HepG2 (cell line): ENCODE data around the gene MRPL57. TPM values are rescaled to one million over a fixed set of nuclear protein-coding genes. Genes with fewer than 3 reads are reported as not detected.

ENCODE experiments used
- ATAC-seq: fragments of 200-7000 bp; cut with Tn5 transposase; 3 replicates; pipeline ENCODE4 v1.9.1; 2020; ENCODE audit warnings: mild to moderate bottlenecking, moderate library complexity
- BruUV-seq: library from RNA; stranded (reverse); fragments of 400-500 nt; replicated peaks from 2 replicates; lab custom pipeline; 2021; lab: Mats Ljungman, UMichigan
- CTCF ChIA-PET: fragments of 300-600 bp; formaldehyde crosslinking; extraction: SDS; loops from one replicate; lab custom pipeline; 2021; ENCODE audit warnings: low total read pairs, inconsistent platforms, low intra/inter-chr PET ratio; lab: Yijun Ruan, JAX
- POLR2A ChIA-PET: fragments of 350-600 bp; sonication (Branson Sonifier 250); formaldehyde crosslinking; loops from one replicate; lab custom pipeline; 2020; ENCODE audit warnings: antibody characterized with exemption, inconsistent platforms; lab: Yijun Ruan, JAX
- DNase-seq: peaks from one replicate; pipeline ENCODE4 v3.0.0-alpha.2; 2015; ENCODE audit warnings: low spot score
- FAIRE-seq: peaks from 3 replicates; lab custom pipeline; 2011; peaks lifted over from hg19 to GRCh38; lab: Jason Lieb, UNC
- H2AFZ ChIP-seq: one replicate; pipeline ENCODE4 v1.6.1; 2011; ENCODE audit warnings: low read length, inconsistent platforms
- H3K27ac ChIP-seq: fragments of 300-600 bp; 3 replicates; pipeline ENCODE4 v1.8.0; 2011; ENCODE audit warnings: mixed run types, mild to moderate bottlenecking, mixed read lengths, low read length, inconsistent platforms; ENCODE audit not compliant: insufficient read depth; ENCODE audit errors: extremely low read length
- H3K27me3 ChIP-seq, 2 experiments: fragments of 200-600 bp in 1 of 2; 2 replicates in 1 of 2; 3 replicates in 1 of 2; pipeline versions ENCODE4 v1.6.0 to v1.8.0; 2011; ENCODE audit warnings: low read length in 2 of 2, mild to moderate bottlenecking in 2 of 2, moderate library complexity in 2 of 2, inconsistent platforms in 1 of 2; ENCODE audit not compliant: insufficient read depth in 2 of 2, control insufficient read depth in 1 of 2
- H3K36me3 ChIP-seq, 2 experiments: fragments of 200-600 bp in 1 of 2; replicated peaks in 1 of 2; 2 replicates in 1 of 2; 3 replicates in 1 of 2; pipeline versions ENCODE4 v1.5.1 to v1.8.0; 2011; ENCODE audit warnings: low read length in 2 of 2, inconsistent platforms in 1 of 2; ENCODE audit not compliant: insufficient read depth in 2 of 2, control insufficient read depth in 1 of 2
- H3K4me1 ChIP-seq: 2 replicates; pipeline ENCODE4 v1.5.1; 2012; ENCODE audit warnings: low read length, inconsistent platforms; ENCODE audit not compliant: insufficient read depth
- H3K4me2 ChIP-seq: 2 replicates; pipeline ENCODE4 v1.6.0; 2011; ENCODE audit warnings: low read depth, low read length, inconsistent platforms
- H3K4me3 ChIP-seq, 3 experiments: fragments of 200-600 bp in 1 of 3; sonication (generic), shearing (Covaris generic) in 1 of 3; replicated peaks in 1 of 3; 2 replicates each; pipeline ENCODE4 v1.5.1; 2011 to 2016; ENCODE audit warnings: low read length in 3 of 3, inconsistent platforms in 2 of 3, low read depth in 2 of 3, mild to moderate bottlenecking in 2 of 3, control low read depth in 1 of 3, mixed read lengths in 1 of 3; ENCODE audit not compliant: insufficient read depth in 1 of 3
- H3K79me2 ChIP-seq: one replicate; pipeline ENCODE4 v1.6.1; 2011; ENCODE audit warnings: low read length, inconsistent platforms; ENCODE audit not compliant: insufficient read depth
- H3K9ac ChIP-seq: 2 replicates; pipeline ENCODE4 v1.6.0; 2011; ENCODE audit warnings: mild to moderate bottlenecking, low read depth, low read length, inconsistent platforms; ENCODE audit not compliant: insufficient read depth
- H3K9me3 ChIP-seq: 2 replicates; pipeline ENCODE4 v1.5.1; 2012; ENCODE audit warnings: mild to moderate bottlenecking, low read length
- H4K20me1 ChIP-seq: 2 replicates; pipeline ENCODE4 v1.6.0; 2011; ENCODE audit warnings: inconsistent platforms, mild to moderate bottlenecking, low read length, moderate library complexity; ENCODE audit not compliant: insufficient read depth
- HDAC6 ChIP-seq: fragments of 200-600 bp; sonication (generic); IDR thresholded peaks from 2 replicates; pipeline ENCODE4 v1.7.0; 2017; ENCODE audit warnings: mild to moderate bottlenecking, antibody characterized with exemption, low read length, low read depth
- MAFK ChIP-seq, 2 experiments: IDR thresholded peaks in 1 of 2; conservative IDR thresholded peaks in 1 of 2; 2 replicates each; pipeline ENCODE4 v1.6.1; 2011; ENCODE audit warnings: improper control_type of control experiment in 2 of 2, low read length in 2 of 2
- SCMH1 ChIP-seq: sonication (generic); formaldehyde crosslinking; IDR thresholded peaks from 2 replicates; pipeline ENCODE4 v1.9.0; 2021; ENCODE audit warnings: missing genetic modification reagents, mild to moderate bottlenecking, borderline replicate concordance
- SIN3A ChIP-seq: IDR thresholded peaks from 2 replicates; pipeline ENCODE4 v1.6.1; 2011; ENCODE audit warnings: low read depth, mild to moderate bottlenecking, control low read depth, low read length, borderline replicate concordance
- SMAD1 ChIP-seq: sonication (generic); formaldehyde crosslinking; IDR thresholded peaks from 2 replicates; pipeline ENCODE4 v1.4.0; 2020; ENCODE audit warnings: missing genetic modification reagents, low read depth, mild to moderate bottlenecking, borderline replicate concordance
- SYNCRIP ChIP-seq: fragments of 200-400 bp; formaldehyde crosslinking; IDR thresholded peaks from 2 replicates; pipeline ENCODE4 v1.6.1; 2018; ENCODE audit warnings: mild to moderate bottlenecking, low read depth, low read length; ENCODE audit not compliant: insufficient read depth
- TP53 ChIP-seq: sonication (generic); formaldehyde crosslinking; conservative IDR thresholded peaks from 2 replicates; pipeline ENCODE4 v1.4.0; 2020; ENCODE audit warnings: missing genetic modification reagents
- ZNF333 ChIP-seq: sonication (generic); formaldehyde crosslinking; IDR thresholded peaks from 2 replicates; pipeline ENCODE4 v1.4.0; 2020; ENCODE audit warnings: mild to moderate bottlenecking, missing genetic modification reagents, borderline replicate concordance
- WGBS: methylation state at CpG from one replicate; pipeline ENCODE4 v1.1.6; 2017; ENCODE audit warnings: low lambda C conversion rate; 5-methylcytosine and 5-hydroxymethylcytosine counted together
- in situ Hi-C: cut with HindIII; loops from 2 replicates; pipeline ENCODE4 v1.10.0; 2017; ENCODE audit warnings: low pct_unique_long_range_greater_than_20kb; ENCODE audit not compliant: extremely low pct_ligation_motif_present
- intact Hi-C: fragments of 100-400 bp; cut with micrococcal nuclease; formaldehyde crosslinking; loops from one replicate; pipeline ENCODE4 v1.10.0; 2022; ENCODE audit not compliant: unreplicated experiment
- polyA plus RNA-seq, 8 experiments: library from polyadenylated mRNA; depleted of rRNA in 3 of 8; stranded (reverse) in 7 of 8; unstranded in 1 of 8; fragments of >200 nt; fragmentation: Illumina TruSeq in 4 of 8; extraction: Trizol in 4 of 8; gene quantifications; 2 replicates each; pipeline versions ENCODE4 v1.2.1 to v1.2.3, GENCODE V29; 2011 to 2016; ENCODE audit warnings: low read depth in 4 of 8, missing spikeins in 1 of 8, mixed read lengths in 1 of 8; ENCODE audit not compliant: insufficient read depth in 1 of 8
- total RNA-seq, 5 experiments: library from RNA; depleted of rRNA; stranded (reverse); fragments of >200 nt; fragmentation: Illumina TruSeq; extraction: Trizol; gene quantifications; 2 replicates each; pipeline ENCODE4 v1.2.3, GENCODE V29; 2016; ENCODE audit warnings: low read depth in 1 of 5
- TF ChIP-seq, protein P1 (sequence below): IDR thresholded peaks from 2 replicates; pipeline ENCODE4 v1.6.1; 2016

MRPL57 gene
- total and polyA plus RNA-seq, 2 of the 13 experiments (the other 11 are each of a cell fraction or from before 2014, with no cell fraction given): 19.5 to 35.2 TPM

DNA sequence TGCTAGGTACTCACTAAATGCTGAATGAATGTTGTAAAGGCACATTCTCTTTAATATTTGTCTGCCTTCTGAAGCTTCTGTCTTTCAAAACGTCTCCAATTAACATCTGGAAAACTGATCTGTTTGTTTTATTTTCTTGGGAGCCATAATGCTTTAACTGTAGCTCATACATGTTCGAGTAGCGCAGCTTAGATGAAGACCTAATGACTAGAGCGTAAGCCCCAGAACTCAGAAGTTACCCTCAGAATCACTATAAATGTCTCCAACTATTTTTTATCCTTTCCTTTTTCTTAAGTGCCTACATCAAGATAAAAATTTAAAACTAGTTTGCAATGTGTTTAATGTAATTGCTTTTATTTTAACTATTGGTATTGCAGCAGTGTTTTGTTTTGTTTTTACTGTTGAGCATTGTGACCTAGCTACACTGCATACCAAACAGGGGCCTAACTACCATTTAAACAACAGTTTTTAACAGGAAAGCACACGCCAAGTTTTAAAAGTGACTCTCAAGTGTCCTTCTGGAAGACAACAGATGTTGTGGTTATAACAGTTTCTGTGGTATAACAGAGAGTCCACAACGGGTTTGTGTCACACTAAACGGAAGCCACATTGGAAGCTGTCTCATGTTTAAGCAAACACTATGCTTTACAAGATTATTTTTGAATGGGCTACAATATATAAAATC lies 42.0 kb downstream of the MRPL57 start:
- ChIA-PET CTCF (no interaction called here), POLR2A (no interaction called here)
- Histone ChIP-seq H3K4me1 (peaks cover 7% of the 10 kb centered on the region; the same call in 1 of the 2 replicates), H4K20me1 (no peaks in the 10 kb centered on the region), H3K4me3 (no peak overlapping the region), H3K36me3 (no peaks in the 10 kb centered on the region), H2AFZ (no peak overlapping the region), H3K27ac (no peak overlapping the region), H3K27me3 (peaks cover 2 to 5% of the 10 kb centered on the region in 2 experiments; a peak in 1 of 5 replicates), H3K9ac (no peak overlapping the region), H3K4me2 (no peak overlapping the region), H3K9me3 (no peaks in the 10 kb centered on the region), H3K79me2 (no peaks in the 10 kb centered on the region)
- FAIRE-seq: no peak
- in situ Hi-C loops (no loop called here), intact Hi-C loops (no loop called here)
- TF ChIP-seq MAFK (conservative IDR thresholded peaks at IDR 0.05 in 1 of 2, IDR thresholded peaks at IDR 0.05 in 1 of 2; ENCODE audit: low read length in 2 of 2) (no peak), SMAD1 (no peak), SCMH1 (CRISPR knock-in tag) (no peak), ZNF333 (CRISPR knock-in tag) (no peak), HDAC6 (no peak), SYNCRIP (no peak), SIN3A (no peak), TP53 (no peak)
- TF ChIP-seq, protein P1, sequence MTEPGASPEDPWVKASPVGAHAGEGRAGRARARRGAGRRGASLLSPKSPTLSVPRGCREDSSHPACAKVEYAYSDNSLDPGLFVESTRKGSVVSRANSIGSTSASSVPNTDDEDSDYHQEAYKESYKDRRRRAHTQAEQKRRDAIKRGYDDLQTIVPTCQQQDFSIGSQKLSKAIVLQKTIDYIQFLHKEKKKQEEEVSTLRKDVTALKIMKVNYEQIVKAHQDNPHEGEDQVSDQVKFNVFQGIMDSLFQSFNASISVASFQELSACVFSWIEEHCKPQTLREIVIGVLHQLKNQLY (CRISPR knock-in tag): no peak
- no TSS peak for BruUV-seq
- no peak for ATAC-seq
- WGBS: 34% methylated on average over 7 of the region's 7 CpGs
- DNase-seq: no peak
